Ishikawa (cell line): Measurements from ENCODE around the gene LENEP.

Source experiments
- CEBPB ChIP-seq: IDR thresholded peaks from 2 replicates; pipeline ENCODE4 v1.6.1; 2012
- CREB1 ChIP-seq: IDR thresholded peaks from 2 replicates; pipeline ENCODE4 v1.6.1; 2012; ENCODE audit warnings: low read depth
- EGR1 ChIP-seq: IDR thresholded peaks from 2 replicates; pipeline ENCODE4 v1.6.1; 2012
- EP300 ChIP-seq: IDR thresholded peaks from 2 replicates; pipeline ENCODE4 v1.6.1; 2012; ENCODE audit warnings: borderline replicate concordance
- FOXM1 ChIP-seq: IDR thresholded peaks from 2 replicates; pipeline ENCODE4 v1.6.1; 2012; ENCODE audit warnings: low read depth, borderline replicate concordance
- NFIC ChIP-seq: IDR thresholded peaks from 2 replicates; pipeline ENCODE4 v1.6.1; 2012
- RAD21 ChIP-seq: IDR thresholded peaks from 2 replicates; pipeline ENCODE4 v1.6.1; 2012; ENCODE audit warnings: low read depth
- TAF1 ChIP-seq: IDR thresholded peaks from 2 replicates; pipeline ENCODE4 v1.6.1; 2012; ENCODE audit warnings: low read depth, mild to moderate bottlenecking
- TCF12 ChIP-seq: IDR thresholded peaks from 2 replicates; pipeline ENCODE4 v1.6.1; 2012; ENCODE audit warnings: low read depth
- TEAD4 ChIP-seq: IDR thresholded peaks from 2 replicates; pipeline ENCODE4 v1.6.1; 2012
- USF1 ChIP-seq: IDR thresholded peaks from 2 replicates; pipeline ENCODE4 v1.6.1; 2012
- YY1 ChIP-seq: IDR thresholded peaks from 2 replicates; pipeline ENCODE4 v1.6.1; 2012; ENCODE audit warnings: low read depth
- ZBTB7A ChIP-seq: IDR thresholded peaks from 2 replicates; pipeline ENCODE4 v1.6.1; 2012; ENCODE audit warnings: low read depth
- TF ChIP-seq, protein P1 (sequence below): IDR thresholded peaks from 2 replicates; pipeline ENCODE4 v1.6.1; 2012
- TF ChIP-seq, protein P2 (sequence below): IDR thresholded peaks from 2 replicates; pipeline ENCODE4 v1.6.1; 2012; ENCODE audit warnings: low read depth, mild to moderate bottlenecking

Gene LENEP

DNA sequence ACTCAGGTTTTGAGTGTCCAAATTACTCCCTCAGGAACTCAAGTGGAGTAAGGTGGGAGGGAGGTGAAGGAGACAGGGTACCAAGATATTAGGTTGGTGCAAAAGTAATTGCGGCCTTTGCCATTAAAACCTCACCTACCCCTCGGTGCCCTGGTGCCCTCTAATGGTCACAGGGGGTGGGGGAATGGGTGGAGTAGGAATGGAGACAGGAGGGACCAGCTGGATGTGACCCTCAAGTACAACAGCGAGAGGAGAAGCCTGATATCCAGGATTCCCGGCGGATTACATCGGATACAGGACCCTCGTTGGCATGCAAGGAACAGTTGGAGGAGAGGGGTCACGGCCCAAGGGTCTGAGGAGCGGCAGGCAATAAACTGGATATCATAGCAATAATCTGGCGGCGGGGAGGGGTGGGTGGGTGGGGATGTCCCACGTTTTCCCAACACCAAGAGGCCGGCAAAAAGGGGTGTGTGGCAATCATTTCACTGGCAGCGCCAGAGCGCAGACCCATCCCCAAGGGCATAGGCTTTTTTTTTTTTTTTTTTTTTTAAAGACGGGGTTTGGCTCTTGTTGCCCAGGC lies 4.9 kb downstream of the LENEP start:
- TF ChIP-seq ZBTB7A (no peak), EP300 (no peak), FOXM1 (no peak), CEBPB (no peak), TEAD4 (no peak), YY1 (no peak), USF1 (no peak)
- TF ChIP-seq, protein P1, sequence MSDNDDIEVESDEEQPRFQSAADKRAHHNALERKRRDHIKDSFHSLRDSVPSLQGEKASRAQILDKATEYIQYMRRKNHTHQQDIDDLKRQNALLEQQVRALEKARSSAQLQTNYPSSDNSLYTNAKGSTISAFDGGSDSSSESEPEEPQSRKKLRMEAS: no peak

DNA sequence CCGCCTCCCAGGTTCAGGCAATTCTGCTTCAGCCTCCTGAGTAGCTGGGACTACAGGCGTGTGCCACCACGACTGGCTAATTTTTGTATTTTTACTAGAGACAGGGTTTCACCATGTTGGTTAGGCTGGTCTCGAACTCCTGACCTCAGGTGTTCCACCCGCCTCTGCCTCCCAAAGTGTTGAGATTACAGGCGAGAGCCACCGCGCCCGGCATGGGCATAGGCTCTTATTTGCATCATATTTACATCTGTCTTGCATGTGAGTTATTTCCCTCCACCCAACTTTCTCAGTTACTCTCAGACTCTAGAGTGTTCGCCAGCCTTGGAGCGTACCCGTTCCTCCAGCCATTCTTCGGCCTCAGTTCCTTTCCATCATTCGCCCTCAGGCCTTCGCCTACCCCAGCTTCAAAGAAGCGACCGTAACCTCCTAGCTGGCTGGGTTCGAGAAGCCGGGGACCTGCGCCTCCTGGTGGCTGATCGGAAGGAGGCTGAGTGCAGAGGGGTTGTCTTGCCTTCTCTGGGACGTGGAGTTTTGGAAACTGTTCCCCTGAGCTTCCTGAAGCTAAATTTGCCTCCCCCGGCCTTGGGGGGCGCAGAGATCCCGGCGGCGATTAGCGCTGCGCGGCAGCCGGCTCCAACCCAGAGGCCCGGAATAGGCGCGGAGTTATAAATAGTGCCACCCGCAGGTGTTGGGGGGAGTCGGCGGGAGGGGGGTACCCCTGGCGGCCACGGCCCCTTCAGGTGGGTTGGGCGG lies 5.6 kb downstream of the LENEP start:
- TF ChIP-seq RAD21 (peak; percentile 63), CEBPB (no peak), ZBTB7A (no peak), EGR1 (no peak)

DNA sequence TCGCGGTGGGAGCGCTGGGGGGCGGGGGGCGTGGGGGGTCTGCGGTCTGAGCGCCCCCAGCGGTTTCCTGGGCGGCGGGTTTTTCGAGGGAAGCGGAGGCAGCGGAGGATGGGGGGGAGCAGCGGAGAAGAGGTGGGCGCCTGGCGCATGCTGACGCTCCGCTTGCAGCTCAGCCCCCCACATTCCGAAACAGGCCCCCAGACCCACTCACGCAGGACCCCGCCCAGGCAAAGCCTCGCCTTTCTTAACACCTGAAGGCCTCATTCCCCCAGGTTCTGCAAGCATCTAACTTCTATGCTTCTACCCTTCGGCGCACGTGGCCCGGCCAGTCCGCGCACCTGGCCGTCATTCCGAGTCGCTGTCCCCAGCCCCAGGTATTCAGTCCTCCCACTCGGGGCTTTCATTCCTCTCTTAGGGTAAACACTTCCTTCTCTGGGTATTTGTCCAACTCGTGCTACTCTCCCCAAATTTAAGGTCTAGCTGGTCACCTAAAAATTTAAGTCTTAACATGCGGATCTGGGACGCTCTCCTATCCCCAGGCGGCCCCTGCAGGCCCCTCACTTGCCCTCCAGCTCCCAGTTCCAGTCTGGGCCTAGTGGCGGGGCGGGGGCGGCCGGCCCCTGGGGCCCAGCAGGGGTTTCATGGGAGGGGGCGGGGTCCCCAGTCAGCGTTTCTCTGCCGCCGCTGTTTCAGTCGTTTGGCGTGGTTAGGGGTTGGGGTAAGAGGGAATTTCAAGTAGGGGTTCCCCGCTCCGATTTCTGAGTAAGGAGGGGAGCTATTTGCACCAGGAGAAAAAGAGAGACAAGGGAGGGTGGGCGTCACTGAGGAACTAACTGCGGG lies 6.4 kb downstream of the LENEP start:
- TF ChIP-seq CEBPB (no peak), FOXM1 (no peak), USF1 (peak; percentile 13; the same call in 1 of the 2 replicates), ZBTB7A (no peak), TEAD4 (no peak), NFIC (no peak), TAF1 (no peak), TCF12 (no peak)
- TF ChIP-seq, protein P2, sequence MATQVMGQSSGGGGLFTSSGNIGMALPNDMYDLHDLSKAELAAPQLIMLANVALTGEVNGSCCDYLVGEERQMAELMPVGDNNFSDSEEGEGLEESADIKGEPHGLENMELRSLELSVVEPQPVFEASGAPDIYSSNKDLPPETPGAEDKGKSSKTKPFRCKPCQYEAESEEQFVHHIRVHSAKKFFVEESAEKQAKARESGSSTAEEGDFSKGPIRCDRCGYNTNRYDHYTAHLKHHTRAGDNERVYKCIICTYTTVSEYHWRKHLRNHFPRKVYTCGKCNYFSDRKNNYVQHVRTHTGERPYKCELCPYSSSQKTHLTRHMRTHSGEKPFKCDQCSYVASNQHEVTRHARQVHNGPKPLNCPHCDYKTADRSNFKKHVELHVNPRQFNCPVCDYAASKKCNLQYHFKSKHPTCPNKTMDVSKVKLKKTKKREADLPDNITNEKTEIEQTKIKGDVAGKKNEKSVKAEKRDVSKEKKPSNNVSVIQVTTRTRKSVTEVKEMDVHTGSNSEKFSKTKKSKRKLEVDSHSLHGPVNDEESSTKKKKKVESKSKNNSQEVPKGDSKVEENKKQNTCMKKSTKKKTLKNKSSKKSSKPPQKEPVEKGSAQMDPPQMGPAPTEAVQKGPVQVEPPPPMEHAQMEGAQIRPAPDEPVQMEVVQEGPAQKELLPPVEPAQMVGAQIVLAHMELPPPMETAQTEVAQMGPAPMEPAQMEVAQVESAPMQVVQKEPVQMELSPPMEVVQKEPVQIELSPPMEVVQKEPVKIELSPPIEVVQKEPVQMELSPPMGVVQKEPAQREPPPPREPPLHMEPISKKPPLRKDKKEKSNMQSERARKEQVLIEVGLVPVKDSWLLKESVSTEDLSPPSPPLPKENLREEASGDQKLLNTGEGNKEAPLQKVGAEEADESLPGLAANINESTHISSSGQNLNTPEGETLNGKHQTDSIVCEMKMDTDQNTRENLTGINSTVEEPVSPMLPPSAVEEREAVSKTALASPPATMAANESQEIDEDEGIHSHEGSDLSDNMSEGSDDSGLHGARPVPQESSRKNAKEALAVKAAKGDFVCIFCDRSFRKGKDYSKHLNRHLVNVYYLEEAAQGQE: no peak
- TF ChIP-seq, protein P1: peak; percentile 90

GRCh38 chr1:155000411-155000725 lies 7.0 kb downstream of the LENEP start:
- TF ChIP-seq CEBPB: no peak
- TF ChIP-seq YY1: no peak
- no peak for TF ChIP-seq NFIC
- TF ChIP-seq EP300: no peak
- TF ChIP-seq, protein P1: no peak
- TF ChIP-seq RAD21: no peak
- no peak; the same call in 1 of the 2 replicates for TF ChIP-seq ZBTB7A
- TF ChIP-seq, protein P2: no peak
- TF ChIP-seq EGR1: no peak
- TF ChIP-seq TAF1: no peak
- TF ChIP-seq FOXM1: no peak
- no peak for TF ChIP-seq TEAD4
- no peak for TF ChIP-seq TCF12
- no peak for TF ChIP-seq CREB1
- no peak for TF ChIP-seq USF1

DNA sequence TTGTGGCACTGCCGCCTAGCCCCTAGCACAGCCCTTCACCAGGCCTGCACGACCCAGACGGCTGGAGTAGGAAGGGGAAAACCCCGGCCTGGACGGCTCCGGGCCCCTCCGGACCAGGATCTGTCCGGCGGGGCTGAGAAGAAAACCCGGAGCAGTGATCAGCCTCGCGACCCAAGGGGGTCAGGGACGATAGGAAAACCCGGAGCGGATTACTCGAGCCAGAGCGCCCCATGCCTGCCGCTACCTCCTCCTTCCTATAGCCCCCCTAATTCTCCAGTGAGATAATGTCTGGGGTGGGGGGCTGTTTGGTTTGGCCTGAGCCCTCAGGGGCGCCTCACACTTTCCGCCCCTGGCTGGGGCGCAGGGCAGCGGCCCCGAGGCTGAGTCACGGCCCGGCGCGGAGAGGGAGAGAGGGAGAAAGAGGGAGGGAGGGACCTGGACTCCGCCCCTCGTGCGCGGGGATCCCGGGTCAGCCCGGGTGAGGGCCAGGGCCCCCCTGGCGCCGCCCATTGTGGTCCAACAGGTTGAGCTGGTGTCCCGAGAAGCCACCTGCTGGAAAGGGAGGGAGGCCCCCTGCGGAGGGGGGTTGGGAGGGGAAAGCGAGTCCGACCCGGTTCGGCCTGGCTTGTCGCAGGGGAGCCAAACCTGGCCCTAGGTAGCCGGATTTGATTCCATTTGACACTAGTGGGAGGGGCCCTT lies 7.5 kb downstream of the LENEP start:
- TF ChIP-seq YY1: peak; percentile 61
- no peak for TF ChIP-seq CEBPB
- peak; percentile 69 for TF ChIP-seq TEAD4
- TF ChIP-seq CREB1: 0 out of 2 replicates have a peak, but pooled peaks have one; percentile 9
- peak; percentile 83 for TF ChIP-seq NFIC
- TF ChIP-seq, protein P2: no peak; the same call in 1 of the 2 replicates
- peak; percentile 91 for TF ChIP-seq EP300
- TF ChIP-seq FOXM1: peak; percentile 77
- no peak for TF ChIP-seq RAD21
- no peak; the same call in 1 of the 2 replicates for TF ChIP-seq TAF1
- TF ChIP-seq ZBTB7A: peak; percentile 81
- TF ChIP-seq USF1: 0 out of 2 replicates have a peak, but pooled peaks have one; percentile 29
- TF ChIP-seq, protein P1: peak; percentile 87
- 0 out of 2 replicates have a peak, but pooled peaks have one; percentile 10 for TF ChIP-seq EGR1
- TF ChIP-seq TCF12: peak; percentile 96
